HG02943 (cell line): Measurements from ENCODE around the gene BMP2K.

ENCODE experiments used
- ATAC-seq: cut with Tn5 transposase; IDR thresholded peaks from one replicate; pipeline ENCODE4 v1.9.1; 2021; ENCODE audit warnings: mild to moderate bottlenecking, low read depth, moderate library complexity; ENCODE audit not compliant: unreplicated experiment

The BMP2K gene

GRCh38 chr4:78763763-78764387, 12.3 kb upstream of the BMP2K start:
- no peak for ATAC-seq

- ATAC-seq: no peak
These were observed 11.6 kb upstream of the BMP2K start for GRCh38 chr4:78764498-78764961.

DNA sequence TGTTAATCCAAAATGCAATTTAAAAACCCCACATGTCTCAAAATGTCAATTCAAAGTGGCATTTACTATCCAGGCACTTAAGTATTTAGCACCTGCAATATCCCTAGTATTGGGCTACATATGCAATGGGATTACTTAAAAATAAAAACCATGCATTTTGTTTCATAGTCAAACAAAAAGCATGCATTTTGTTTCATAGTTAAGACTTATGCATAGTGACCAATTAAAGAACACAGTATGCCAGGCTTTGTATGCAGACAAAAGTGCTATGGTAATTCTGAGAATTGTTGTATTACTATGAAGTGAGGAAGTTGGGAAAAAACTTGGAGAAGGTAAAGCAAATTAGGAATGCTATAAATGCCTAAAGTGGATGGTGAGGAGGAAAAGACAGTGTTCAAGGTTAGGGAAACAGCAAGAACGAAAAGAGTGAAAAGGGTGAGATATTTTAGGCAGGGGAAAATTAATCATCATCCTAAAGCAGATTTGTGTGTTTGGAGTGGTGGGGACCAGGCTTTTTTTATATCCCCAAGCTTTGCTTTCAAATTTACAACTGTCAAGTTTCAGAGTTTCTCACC, 10.6 kb upstream of the BMP2K start:
- no peak for ATAC-seq

DNA sequence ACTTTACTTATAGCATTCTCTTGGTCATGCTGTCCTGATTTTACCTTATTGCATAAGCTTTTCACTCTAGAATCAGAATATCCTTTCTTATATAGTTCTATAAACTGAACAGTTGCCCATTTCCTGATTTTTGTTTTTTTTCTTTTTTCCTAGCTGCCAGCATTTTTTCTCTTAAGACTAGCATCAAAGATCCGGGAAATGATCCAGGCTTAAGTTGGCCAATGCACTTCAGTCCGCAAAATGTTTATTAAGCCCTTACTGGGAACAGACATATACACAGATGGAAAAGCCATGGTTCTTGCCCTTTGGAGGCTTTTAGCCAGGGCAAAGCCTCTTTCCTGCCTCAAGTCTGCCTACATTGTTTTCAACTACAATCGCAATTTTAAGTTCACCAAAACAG, 10.1 kb upstream of the BMP2K start:
- no peak for ATAC-seq

GRCh38 chr4:78766650-78767049, 9.5 kb upstream of the BMP2K start:
- ATAC-seq: peak; percentile 88

GRCh38 chr4:78767350-78767749, 8.8 kb upstream of the BMP2K start:
- ATAC-seq: no peak

DNA sequence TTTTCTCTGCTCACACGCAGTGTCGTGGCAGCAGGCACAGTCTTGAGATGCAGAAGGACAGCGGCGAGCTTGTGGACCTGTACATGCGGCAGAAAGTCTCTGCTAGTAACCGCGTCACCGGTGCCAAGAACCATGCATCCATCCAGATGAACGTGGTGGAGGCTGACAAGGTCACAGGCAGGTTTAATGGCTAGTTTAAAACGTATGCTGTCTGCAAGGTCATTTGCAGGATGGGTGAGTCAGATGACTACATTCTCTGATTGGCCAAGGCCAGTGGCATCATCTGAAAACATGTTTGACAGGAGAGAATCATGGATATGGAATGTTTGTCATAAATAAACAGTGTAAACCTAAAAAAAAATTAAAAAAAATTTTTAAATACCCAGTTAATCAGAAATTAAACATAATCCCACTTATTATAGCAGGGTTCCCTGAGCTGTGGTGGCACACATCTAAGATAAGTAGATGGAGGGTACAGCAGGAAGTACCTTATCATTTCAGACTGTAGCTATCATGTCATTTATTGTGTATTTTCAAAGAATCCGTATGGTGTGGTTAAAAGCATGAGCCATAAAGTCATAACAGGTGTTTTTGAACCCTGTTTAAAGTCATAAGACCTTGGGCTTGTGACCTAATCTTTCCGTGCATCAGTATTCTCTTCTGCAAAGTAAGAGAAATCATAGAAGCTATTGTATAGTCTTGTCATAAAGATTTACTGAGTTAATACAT, 7.5 kb upstream of the BMP2K start:
- ATAC-seq: no peak

DNA sequence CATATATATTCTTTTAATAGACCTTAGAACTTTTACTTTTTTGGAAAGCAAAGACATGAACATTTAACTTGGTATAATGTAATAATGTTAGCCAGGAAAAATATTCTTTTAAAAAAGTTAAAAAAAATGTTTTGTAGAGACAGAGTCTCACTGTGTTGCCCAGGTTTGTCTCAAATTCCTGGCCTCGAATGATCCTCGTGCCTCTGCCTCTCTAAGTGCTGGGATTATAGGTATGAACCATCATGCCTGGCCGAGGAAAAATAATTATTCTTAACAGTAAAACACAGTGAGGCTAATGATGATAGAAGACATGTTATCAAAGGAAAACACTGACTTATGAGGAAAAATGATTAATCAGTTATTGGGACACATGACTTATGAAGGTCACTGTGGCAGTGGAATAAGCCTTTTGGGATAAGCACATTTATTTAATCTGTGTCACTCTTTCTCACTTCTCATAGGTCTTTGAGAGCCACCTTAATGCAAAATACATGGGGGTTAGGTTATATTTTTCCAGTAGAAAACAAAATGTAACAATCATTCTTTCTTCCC, 6.0 kb upstream of the BMP2K start:
- no peak for ATAC-seq

DNA sequence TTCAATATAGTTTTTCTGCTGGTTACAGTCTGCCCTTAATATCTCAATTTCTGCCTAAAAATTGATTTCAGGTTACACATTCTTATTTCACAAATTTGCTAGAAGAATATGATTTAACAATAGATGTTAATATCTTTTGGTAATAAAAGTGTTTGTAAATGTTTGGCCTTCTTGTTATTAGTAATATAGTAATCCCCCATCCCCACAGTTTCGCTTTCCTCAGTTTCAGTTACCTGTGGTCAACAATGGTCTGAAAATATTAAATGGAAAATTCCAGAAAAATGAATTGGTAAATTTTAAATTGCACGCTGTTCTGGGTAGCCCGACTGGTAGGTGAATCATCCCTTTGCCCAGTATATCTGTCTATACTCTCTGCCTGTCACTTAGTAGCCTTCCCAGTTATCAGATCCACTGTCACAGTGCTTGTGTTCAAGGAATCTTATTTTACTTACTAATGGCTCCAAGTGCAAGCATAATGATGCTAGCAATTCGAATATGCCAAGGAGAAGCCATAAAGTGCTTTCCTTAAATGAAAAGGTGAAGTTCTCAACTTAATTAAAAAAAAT, 3.5 kb upstream of the BMP2K start:
- ATAC-seq: no peak

- no peak for ATAC-seq
These were observed 1.7 kb upstream of the BMP2K start for GRCh38 chr4:78774417-78774816.

GRCh38 chr4:78775303-78776078, 659 bp upstream of the BMP2K start:
- peak; percentile 51 for ATAC-seq

DNA sequence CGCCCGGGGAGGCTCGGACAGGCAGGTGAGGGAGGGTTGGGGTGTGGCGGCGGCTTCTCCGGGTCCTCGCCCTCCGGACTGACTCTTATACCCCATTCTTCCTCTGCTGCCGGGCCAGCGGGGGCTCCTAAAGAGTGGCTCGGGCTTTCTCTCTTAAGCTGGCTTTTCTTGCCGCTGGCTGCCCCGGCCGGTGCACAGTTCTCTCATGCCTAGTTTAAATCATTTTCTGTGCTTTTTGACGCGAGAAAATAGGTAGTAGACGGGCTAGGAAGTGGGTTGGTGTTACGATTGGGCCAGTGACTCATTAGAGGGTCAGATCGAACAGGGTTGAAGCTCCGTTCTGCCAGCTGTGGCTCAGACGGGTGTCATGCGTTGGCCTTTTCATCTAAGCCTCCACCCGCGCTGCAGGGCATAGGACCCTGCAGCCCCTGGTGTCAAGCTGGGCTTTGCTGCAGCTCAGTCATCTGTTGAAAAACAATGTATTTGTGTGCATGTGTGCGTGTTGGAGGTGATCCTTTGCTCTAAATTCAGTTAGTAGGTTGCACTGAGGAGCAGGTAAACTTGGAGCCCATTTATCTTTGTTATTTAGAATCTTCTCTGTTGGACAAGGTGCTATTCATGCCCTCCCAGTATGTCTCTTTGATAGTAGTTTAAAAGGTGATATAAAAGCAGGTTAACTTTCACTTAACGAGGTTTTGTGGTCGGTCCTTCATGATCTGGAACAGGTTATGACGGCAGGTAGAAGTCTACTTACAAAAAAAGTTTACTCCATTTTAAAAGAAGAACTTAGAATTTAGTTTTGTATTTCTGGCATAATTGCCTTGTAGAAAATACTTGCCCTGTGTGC, 802 bp downstream of the BMP2K start:
- ATAC-seq: peak; percentile 40

GRCh38 chr4:78777576-78777940, 1.4 kb downstream of the BMP2K start:
- no peak for ATAC-seq

DNA sequence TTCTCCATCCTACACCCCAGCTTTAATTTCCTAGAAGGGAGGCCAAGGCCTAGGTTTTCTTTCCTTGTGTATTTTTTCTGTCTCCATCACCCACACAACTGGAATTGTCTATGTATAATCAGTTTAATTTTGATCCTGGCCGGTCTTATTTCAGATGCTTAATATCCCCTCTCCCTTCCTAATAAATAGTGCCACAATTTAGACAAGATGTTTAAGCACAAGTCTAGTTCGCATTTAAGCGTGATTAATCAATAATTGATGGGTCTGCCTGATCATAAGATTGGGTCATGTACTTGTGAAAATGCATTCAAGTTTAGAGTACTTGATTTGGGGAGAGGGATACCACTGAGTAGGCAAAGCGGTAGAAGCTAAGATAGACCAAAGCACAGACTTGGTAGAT, 2.4 kb downstream of the BMP2K start:
- no peak for ATAC-seq

DNA sequence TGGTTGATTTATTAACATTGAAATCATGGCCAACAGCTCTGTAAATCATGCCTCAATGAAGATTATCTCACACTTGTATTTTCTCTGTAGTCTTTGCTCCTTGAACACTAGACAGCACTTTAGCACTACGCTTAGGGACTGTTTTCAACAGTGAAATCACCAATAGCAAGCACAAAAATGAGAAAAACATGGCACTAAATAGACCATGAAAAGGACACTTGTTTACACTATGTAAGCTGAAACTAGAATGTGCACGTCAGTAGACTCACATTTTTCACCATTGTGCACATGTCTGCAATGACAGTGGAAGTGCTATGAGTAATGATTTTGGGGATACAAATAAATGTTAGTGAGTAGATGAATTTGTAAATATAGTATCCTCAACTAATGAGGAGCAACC, 3.1 kb downstream of the BMP2K start:
- no peak for ATAC-seq

GRCh38 chr4:78780093-78780492, 3.9 kb downstream of the BMP2K start:
- no peak for ATAC-seq

DNA sequence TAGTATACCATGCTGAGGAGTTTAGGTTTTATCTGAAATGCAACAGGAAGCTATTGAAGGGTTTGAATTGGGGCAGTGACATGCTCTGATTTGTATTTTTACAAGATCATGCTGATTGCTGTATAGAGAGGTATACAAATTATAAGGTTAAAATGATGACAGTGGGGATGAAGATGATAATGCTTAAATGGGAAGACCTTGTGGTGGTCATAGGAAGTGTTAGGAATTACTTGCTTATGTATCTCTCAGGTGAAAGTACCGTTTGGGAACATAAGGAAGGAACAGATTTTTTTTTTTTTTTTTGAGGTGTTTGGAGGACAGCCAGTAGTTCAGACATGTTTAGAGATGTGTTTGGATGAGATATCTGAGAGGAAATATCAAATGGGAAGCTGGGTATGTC, 5.0 kb downstream of the BMP2K start:
- no peak for ATAC-seq

DNA sequence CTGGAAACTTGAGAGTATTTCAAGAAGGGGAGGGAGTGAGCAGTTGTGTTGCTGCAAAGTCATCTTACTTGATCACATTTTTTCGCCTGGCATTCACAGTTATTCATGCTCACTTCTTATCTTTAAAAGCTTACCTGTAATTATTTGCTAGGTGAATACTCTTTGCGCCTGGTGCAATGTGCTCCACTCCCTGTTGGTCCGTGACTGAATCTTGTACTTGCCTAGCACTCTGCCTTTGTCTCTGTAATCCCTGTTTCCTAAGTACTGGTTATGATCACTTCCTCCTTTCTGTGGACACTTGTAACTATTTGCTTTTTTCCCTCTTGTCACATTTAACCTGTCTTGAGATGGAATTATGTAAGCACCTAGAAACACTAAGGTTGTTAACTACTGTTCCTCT, 5.8 kb downstream of the BMP2K start:
- no peak for ATAC-seq

- ATAC-seq: no peak
These were observed 8.2 kb downstream of the BMP2K start for GRCh38 chr4:78784236-78784865.
